ENCODE data around the gene MYL10. TPM values are rescaled to one million over a fixed set of nuclear protein-coding genes. Genes with fewer than 3 reads are reported as not detected.

Gene MYL10
- total and polyA plus RNA-seq, 5 experiments from 2014 or later = not detected

GRCh38 chr7:101588131-101588935, 40.8 kb downstream of the MYL10 start:
- Mint-ChIP-seq H3K4me1 (no peaks in the 10 kb centered on the region), H3K9me3 (no peaks in the 10 kb centered on the region)

GRCh38 chr7:101586906-101587677, 42.0 kb downstream of the MYL10 start:
- Mint-ChIP-seq H3K4me1 (no peaks in the 10 kb centered on the region), H3K36me3 (no peaks in the 10 kb centered on the region), H3K9me3 (no peaks in the 10 kb centered on the region), H3K27ac (peak overlapping the region in 1 of 10 donors; percentile 17), H3K4me3 (no peak overlapping the region), H3K27me3 (peaks cover 0 to 8% (median 0%) of the 10 kb centered on the region in 5 donors)
- no peak for ATAC-seq
- POLR2A ChIA-PET = no interaction called here
- DNase-seq = no peak

More at GRCh38 chr7:101588131-101588935, 40.8 kb downstream of the MYL10 start:
- DNase-seq (peak in 1 of 10 donors; percentile 13), ATAC-seq (no peak)
- POLR2A ChIA-PET = interaction anchor here (0.7 kb wide), 1 partner anchor 694 kb away, joined by 5 read pairs; no protein-coding TSS in a partner anchor
- H3K27ac Mint-ChIP-seq = peak overlapping the region in 1 of 10 donors; percentile 58
- no peak overlapping the region for H3K4me3 Mint-ChIP-seq
- H3K27me3 Mint-ChIP-seq = peaks cover 0 to 7% (median 0%) of the 10 kb centered on the region in 5 donors
- H3K36me3 Mint-ChIP-seq = no peaks in the 10 kb centered on the region

- DNase-seq = peak in 1 of 10 donors; percentile 10
- POLR2A ChIA-PET = no interaction called here
- no peaks in the 10 kb centered on the region for H3K9me3 Mint-ChIP-seq
- H3K27me3 Mint-ChIP-seq = peaks cover 0 to 6% (median 0%) of the 10 kb centered on the region in 5 donors
- H3K4me3 Mint-ChIP-seq = no peak overlapping the region
- H3K4me1 Mint-ChIP-seq = no peaks in the 10 kb centered on the region
- ATAC-seq = no peak
- no peaks in the 10 kb centered on the region for H3K36me3 Mint-ChIP-seq
- H3K27ac Mint-ChIP-seq = no peak overlapping the region
Observed at GRCh38 chr7:101586078-101586905, 42.8 kb downstream of the MYL10 start.

GRCh38 chr7:101582971-101583370, 46.1 kb downstream of the MYL10 start:
- Mint-ChIP-seq H3K27ac (no peak overlapping the region), H3K27me3 (peaks cover 0 to 6% (median 4%) of the 10 kb centered on the region in 5 donors), H3K36me3 (no peaks in the 10 kb centered on the region), H3K4me3 (no peak overlapping the region), H3K4me1 (no peaks in the 10 kb centered on the region), H3K9me3 (no peaks in the 10 kb centered on the region)
- peak in 1 of 10 donors; percentile 1 for DNase-seq
- ATAC-seq = no peak
- POLR2A ChIA-PET = no interaction called here

DNA sequence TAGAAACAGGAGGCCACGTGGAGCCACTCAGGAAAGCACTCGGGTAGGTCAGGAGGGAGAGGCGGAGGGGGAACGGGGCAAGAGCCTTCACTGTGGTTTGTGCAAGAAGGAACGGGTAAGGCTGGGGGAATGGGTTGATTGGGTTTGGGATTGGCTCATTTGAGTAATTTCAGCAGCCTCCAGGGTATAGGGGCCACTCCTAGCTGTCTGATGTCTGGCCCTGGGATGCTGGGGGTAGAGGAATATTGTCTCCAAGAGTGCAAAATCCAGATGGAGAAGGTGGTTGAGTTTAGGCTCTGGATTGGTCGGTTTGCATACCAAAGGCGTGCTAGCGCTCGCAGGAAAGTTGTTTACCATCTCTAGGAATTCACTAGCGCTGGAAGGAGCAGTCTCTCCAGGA, 47.2 kb downstream of the MYL10 start:
- no peak for ATAC-seq
- no peak overlapping the region for H3K27ac Mint-ChIP-seq
- POLR2A ChIA-PET = no interaction called here

DNA sequence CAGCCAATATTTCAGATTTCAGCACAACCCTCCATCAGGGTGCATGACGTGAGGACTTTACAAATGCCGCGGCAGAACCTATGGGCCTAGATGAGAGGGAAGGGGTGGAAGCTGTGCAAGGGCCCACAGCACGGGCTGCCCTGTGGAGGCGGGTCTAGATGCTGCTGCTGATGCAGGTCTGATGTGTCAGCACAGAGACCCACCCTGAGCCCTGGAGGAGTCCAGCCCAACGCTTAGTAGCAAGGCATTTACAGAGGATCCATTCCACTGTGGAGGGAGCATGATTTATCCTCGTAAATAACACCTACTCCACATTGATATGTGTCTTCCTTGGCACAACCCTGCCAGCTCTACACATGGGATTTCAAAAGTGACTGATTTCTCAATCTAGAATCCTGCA, 48.5 kb downstream of the MYL10 start:
- Mint-ChIP-seq H3K4me1 (peaks cover 0 to 4% (median 2%) of the 10 kb centered on the region in 4 donors), H3K27ac (peak overlapping the region in 1 of 10 donors; percentile 56), H3K36me3 (no peaks in the 10 kb centered on the region), H3K27me3 (peaks cover 2 to 6% (median 4%) of the 10 kb centered on the region in 5 donors), H3K4me3 (no peak overlapping the region), H3K9me3 (no peaks in the 10 kb centered on the region)
- DNase-seq = peak in 1 of 10 donors; percentile 2
- POLR2A ChIA-PET = no interaction called here
- ATAC-seq = no peak

More for the DNA sequence above, 47.2 kb downstream of the MYL10 start:
- peak in 1 of 10 donors; percentile 0 for DNase-seq
- Mint-ChIP-seq H3K4me1 (no peaks in the 10 kb centered on the region), H3K36me3 (no peaks in the 10 kb centered on the region), H3K4me3 (no peak overlapping the region), H3K9me3 (no peaks in the 10 kb centered on the region), H3K27me3 (peaks cover 0 to 6% (median 4%) of the 10 kb centered on the region in 5 donors)

- DNase-seq (no peak), ATAC-seq (no peak)
- Mint-ChIP-seq H3K9me3 (peaks cover 0 to 3% (median 0%) of the 10 kb centered on the region in 9 donors), H3K36me3 (no peaks in the 10 kb centered on the region), H3K4me1 (peaks cover 4 to 6% (median 4%) of the 10 kb centered on the region in 4 donors), H3K27me3 (peaks cover 5 to 17% (median 7%) of the 10 kb centered on the region in 5 donors), H3K4me3 (no peak overlapping the region), H3K27ac (no peak overlapping the region)
- POLR2A ChIA-PET = no interaction called here
Observed at GRCh38 chr7:101578552-101578951, 50.5 kb downstream of the MYL10 start.

DNA sequence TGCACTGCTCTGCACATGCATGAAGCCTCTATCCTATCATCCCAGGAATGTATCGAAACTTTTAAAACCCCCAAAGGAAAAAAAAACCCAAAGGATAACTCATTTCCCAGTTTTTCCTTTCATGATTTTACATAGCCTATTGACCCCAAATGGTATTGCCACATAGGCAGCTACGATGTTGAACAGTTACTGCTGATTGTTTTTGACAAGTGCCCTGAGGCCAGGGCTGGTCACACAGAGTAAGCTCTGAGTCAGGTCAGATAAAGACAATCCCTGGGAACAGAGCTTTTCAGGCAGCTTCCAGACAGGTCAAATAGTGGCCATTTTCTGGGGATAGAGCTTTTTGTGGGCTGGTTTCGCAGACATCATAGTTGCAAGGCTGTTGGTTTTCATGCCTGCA, 52.1 kb downstream of the MYL10 start:
- ATAC-seq (no peak), DNase-seq (peak in 1 of 10 donors; percentile 1)
- Mint-ChIP-seq H3K9me3 (peaks cover 0 to 15% (median 8%) of the 10 kb centered on the region in 9 donors), H3K36me3 (no peaks in the 10 kb centered on the region), H3K4me1 (peaks cover 4 to 6% (median 4%) of the 10 kb centered on the region in 4 donors), H3K4me3 (no peak overlapping the region), H3K27ac (no peak overlapping the region), H3K27me3 (peaks cover 5 to 20% (median 7%) of the 10 kb centered on the region in 5 donors)
- POLR2A ChIA-PET = no interaction called here

DNA sequence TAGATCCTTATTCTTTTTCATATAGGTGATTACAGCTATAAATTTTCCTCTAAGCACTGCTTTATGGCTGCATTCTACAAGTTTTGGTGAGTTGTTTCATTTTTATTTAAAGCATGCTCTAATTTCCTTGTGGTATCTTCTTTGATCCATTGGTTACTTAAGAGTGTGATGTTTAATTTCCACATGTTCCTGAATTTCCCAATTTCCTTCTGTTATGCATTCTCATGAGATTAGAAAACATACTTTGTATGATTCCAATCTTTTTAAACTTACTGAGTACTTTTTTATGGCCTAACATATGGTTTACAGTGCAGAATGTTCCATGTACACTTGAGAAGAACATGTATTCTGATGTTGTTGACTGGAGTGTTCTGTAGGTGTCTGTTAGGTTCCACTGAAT, 53.4 kb downstream of the MYL10 start:
- POLR2A ChIA-PET = interaction anchor here (0.7 kb wide), 1 partner anchor 45 kb away, joined by 7 read pairs; no protein-coding TSS in a partner anchor
- Mint-ChIP-seq H3K4me3 (no peak overlapping the region), H3K4me1 (peaks cover 4 to 6% (median 4%) of the 10 kb centered on the region in 4 donors), H3K9me3 (peaks cover 0 to 28% (median 12%) of the 10 kb centered on the region in 9 donors), H3K27me3 (peaks cover 5 to 20% (median 7%) of the 10 kb centered on the region in 5 donors), H3K27ac (no peak overlapping the region), H3K36me3 (peaks cover 0 to 9% (median 0%) of the 10 kb centered on the region in 3 donors)
- DNase-seq = no peak
- ATAC-seq = no peak

DNA sequence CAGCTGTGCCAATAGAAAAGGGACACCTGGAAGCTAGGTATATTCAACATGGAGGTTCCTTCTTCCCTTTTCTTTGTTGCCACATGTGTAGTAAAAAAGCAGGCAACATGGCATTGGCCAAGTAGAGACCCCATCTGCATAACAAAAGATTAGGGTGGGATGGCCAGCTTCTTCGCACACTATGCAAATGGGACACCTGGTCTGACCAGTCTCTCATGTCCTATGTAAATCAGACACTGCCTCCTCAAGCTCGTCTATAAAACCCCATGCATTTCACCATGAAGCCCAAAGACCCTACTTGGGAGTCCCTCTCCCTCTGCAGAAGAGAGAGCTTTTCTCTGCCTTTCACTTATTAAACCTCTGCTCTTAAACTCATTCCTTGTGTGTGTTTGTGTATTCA, 53.9 kb downstream of the MYL10 start:
- ATAC-seq (no peak), DNase-seq (no peak)
- Mint-ChIP-seq H3K9me3 (peaks cover 0 to 33% (median 16%) of the 10 kb centered on the region in 9 donors), H3K36me3 (peaks cover 0 to 12% (median 0%) of the 10 kb centered on the region in 3 donors), H3K27me3 (peaks cover 5 to 20% (median 8%) of the 10 kb centered on the region in 5 donors), H3K27ac (no peak overlapping the region), H3K4me1 (peaks cover 4 to 6% (median 4%) of the 10 kb centered on the region in 4 donors), H3K4me3 (no peak overlapping the region)
- POLR2A ChIA-PET = no interaction called here

DNA sequence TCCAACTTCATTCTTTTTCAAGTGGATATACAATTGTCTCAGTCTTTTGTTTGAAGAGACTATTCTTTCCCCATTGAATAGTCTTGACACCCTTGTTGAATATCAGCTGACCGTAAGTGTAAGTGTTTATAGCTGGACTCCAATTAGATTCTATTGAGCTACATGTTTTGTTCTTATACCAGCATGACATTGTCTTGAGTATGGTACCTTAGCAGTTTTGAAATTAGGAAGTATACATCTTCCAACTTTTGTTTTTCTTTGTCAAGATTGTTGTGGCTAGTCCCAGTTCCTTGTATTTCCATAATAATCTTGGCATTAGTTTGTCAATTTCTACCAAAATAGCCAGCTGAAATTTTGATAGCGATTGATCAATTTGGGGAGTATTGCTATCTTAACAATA, 56.9 kb downstream of the MYL10 start:
- ATAC-seq (no peak), DNase-seq (no peak)
- H3K27ac Mint-ChIP-seq = no peak overlapping the region
- peaks cover 0 to 18% (median 0%) of the 10 kb centered on the region in 3 donors for H3K36me3 Mint-ChIP-seq
- POLR2A ChIA-PET = no interaction called here
- peaks cover 6 to 20% (median 16%) of the 10 kb centered on the region in 5 donors for H3K27me3 Mint-ChIP-seq
- H3K4me3 Mint-ChIP-seq = no peak overlapping the region
- H3K9me3 Mint-ChIP-seq = peaks cover 0 to 50% (median 23%) of the 10 kb centered on the region in 9 donors
- peaks cover 4 to 6% (median 4%) of the 10 kb centered on the region in 4 donors for H3K4me1 Mint-ChIP-seq

DNA sequence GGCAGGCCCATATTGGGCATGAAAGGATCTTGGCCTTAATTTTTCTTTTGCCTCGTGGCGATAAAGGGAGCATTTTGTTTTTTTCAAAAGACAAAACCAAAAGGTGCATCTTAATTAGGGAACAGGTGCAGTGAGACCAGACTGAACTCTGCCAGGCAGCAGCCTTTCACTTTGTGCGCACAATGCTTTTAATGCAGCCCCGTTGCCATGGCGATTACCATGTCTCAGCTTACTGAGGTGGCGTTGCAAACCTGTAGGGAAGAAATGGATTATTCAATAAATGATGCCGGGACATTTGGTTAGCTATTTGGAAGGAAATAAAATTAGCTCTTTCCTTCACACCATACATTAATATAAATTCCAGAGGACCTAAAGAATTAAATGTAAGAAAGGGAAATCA, 61.9 kb downstream of the MYL10 start:
- peak in 1 of 10 donors; percentile 1 for DNase-seq
- H3K27ac Mint-ChIP-seq = no peak overlapping the region
- H3K27me3 Mint-ChIP-seq = peaks cover 0 to 15% (median 10%) of the 10 kb centered on the region in 5 donors
- H3K36me3 Mint-ChIP-seq = peaks cover 0 to 18% (median 0%) of the 10 kb centered on the region in 3 donors
- POLR2A ChIA-PET = no interaction called here
- peaks cover 0 to 38% (median 17%) of the 10 kb centered on the region in 9 donors for H3K9me3 Mint-ChIP-seq
- H3K4me3 Mint-ChIP-seq = no peak overlapping the region
- no peak for ATAC-seq
- peaks cover 2 to 6% (median 5%) of the 10 kb centered on the region in 4 donors for H3K4me1 Mint-ChIP-seq

Measured in naive thymus-derived CD8-positive, alpha-beta T cell (primary cell).